K562 (cell line): ENCODE results near the gene EPHB2.

Source experiments
- ELF1 ChIP-seq: fragments of 200-800 bp; sonication (Bioruptor generic); IDR thresholded peaks from 2 replicates; pipeline ENCODE4 v1.6.1; 2016; ENCODE audit warnings: missing genetic modification characterization, missing compliant biosample characterization
- MAX ChIP-seq: sonication (generic); formaldehyde crosslinking; IDR thresholded peaks from 2 replicates; pipeline ENCODE4 v1.9.0; 2022; ENCODE audit warnings: mild to moderate bottlenecking, missing genetic modification reagents
- NKRF ChIP-seq: fragments of 450-650 bp; IDR thresholded peaks from 2 replicates; pipeline ENCODE4 v1.6.1; 2016; ENCODE audit warnings: borderline replicate concordance
- TF ChIP-seq, protein P1 (sequence below), 3 experiments: IDR thresholded peaks in 2 of 3; conservative IDR thresholded peaks in 1 of 3; 2 replicates each; pipeline ENCODE4 v1.5.1; 2011 to 2012; ENCODE audit warnings: low read length in 3 of 3, mild to moderate bottlenecking in 3 of 3, control low read depth in 2 of 3, improper control_type of control experiment in 1 of 3, inconsistent platforms in 1 of 3, low read depth in 1 of 3, mixed read lengths in 1 of 3, moderate library complexity in 1 of 3; ENCODE audit not compliant: insufficient read depth in 2 of 3

DNA sequence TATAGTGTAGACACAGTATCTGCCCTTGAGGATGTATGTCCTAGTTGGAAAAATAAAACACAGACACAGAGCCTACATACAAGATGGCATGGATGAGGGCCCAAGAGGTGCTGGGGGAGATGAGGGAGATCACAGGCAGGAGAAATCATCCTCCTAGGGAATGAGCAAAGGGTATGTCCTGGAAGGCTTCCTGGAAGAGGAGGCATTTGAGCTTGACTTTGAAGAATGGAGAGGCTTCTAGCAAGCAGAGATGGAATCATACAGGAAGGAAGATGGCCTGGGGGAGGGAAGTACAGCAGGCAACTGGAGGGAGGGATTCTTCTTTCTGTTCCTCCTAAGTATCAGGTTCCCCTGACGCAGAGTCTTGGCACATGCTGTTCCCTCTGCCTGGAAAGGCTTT, 158.7 kb downstream of the EPHB2 start:
- TF ChIP-seq ELF1 (tag) (no peak), NKRF (no peak), MAX (no peak)
- TF ChIP-seq, protein P1, sequence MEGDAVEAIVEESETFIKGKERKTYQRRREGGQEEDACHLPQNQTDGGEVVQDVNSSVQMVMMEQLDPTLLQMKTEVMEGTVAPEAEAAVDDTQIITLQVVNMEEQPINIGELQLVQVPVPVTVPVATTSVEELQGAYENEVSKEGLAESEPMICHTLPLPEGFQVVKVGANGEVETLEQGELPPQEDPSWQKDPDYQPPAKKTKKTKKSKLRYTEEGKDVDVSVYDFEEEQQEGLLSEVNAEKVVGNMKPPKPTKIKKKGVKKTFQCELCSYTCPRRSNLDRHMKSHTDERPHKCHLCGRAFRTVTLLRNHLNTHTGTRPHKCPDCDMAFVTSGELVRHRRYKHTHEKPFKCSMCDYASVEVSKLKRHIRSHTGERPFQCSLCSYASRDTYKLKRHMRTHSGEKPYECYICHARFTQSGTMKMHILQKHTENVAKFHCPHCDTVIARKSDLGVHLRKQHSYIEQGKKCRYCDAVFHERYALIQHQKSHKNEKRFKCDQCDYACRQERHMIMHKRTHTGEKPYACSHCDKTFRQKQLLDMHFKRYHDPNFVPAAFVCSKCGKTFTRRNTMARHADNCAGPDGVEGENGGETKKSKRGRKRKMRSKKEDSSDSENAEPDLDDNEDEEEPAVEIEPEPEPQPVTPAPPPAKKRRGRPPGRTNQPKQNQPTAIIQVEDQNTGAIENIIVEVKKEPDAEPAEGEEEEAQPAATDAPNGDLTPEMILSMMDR (IDR thresholded peaks at IDR 0.05 in 2 of 3, conservative IDR thresholded peaks at IDR 0.05 in 1 of 3; ENCODE audit: insufficient read depth in 2 of 3, low read depth in 1 of 3, low read length in 3 of 3) = no peak
